Measurements from ENCODE around the gene RPTOR.
A peak's percentile ranks its signal among the peaks of the same experiment; 100 is the strongest.

Gene RPTOR

DNA sequence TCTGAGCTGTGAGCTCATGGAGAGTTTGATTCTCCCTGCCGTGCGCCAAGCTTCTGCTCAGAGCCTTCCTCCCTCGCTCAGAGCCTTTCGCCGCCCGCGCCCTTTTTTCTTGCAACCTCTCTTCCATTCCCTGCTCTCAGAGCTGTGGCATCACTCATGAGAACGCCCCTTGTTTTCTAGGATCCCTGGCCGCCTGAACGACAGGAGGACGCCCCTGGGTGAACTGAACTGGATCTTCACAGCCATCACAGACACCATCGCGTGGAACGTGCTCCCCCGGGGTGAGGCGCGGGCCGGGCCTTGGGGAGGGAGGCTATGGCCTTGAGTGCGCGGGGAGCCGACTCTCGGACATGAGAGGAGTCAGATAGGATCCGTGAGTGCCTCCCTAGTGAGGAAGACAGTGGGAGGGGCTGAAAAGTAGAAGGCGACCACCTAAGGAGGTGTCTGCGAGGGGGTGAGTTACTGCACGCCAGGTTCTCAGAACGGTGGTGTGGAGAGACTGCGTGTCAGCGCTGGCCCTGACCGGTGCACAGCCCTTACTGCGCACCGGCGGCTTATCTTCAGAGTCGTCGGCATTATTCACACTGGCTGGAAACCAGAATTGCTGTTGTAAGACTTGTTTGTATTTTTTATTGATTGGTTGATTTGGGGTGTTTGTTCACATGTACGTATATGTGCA is 277.5 kb downstream of the RPTOR start:
- DNase-seq = no peak

DNA sequence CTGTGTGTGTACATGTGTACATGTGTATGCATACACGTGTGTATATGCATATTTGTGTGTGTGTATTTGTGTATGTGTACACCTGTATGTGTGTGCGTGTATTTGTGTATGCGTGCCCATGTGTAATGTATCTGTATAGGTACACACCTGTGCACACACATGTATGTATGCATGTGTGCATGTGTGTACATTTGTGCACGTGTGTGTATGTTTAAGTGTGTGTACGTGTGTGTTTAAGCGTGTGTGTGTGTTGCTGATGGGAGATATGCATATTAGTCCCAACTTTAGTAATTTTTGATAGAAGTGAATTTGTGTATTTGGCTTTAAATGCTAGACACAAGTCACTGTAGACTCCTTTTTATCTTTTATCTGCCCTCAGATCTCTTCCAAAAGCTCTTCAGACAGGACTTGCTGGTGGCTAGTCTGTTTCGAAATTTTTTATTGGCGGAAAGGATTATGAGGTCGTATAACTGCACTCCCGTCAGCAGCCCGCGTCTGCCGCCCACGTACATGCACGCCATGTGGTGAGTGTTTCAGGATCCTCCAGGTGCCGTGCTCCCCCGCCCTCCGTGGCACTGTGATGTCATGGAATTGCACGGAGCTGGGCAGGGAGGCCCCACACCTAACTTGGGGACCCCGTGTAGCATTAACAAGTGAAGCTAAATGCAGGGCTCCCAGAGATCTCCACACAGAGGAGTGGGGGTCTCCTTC is 278.2 kb downstream of the RPTOR start:
- DNase-seq = no peak

DNA sequence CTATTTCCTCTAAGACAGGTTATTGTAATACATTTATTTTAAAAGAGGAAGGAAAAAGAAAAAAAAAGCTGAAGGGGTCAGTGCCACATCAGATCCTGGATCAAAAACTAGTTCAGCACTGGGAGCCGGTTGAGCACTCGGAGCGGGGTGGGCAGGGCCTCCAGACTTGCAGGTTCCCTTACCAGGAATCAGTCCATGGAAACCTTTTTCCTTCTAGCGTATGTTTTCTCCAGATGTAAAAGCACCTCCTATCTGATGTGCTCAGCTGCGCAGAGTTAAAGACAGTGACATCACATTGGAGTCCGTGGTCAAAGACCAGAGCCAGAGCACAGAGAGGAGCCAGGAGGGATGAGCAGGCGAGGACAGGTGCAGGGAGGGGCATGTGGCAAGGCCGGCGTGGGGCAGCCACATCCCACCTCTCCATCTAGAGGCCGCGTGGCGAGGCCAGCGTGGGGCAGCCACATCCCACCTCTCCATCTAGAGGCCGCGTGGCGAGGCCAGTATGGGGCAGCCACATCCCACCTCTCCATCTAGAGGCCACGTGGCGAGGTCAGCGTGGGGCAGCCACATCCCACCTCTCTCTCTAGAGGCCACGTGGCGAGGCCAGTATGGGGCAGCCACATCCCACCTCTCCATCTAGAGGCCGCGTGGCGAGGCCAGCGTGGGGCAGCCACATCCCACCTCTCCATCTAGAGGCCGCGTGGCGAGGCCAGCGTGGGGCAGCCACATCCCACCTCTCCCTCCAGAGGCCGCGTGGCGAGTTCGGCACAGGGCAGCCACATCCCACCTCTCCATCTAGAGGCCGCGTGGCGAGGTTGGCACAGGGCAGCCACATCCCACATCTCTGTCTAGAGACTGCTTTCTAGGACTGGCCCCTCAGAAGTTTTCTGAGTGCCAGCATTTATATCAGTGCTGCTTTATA is 280.2 kb downstream of the RPTOR start:
- DNase-seq = no peak

DNA sequence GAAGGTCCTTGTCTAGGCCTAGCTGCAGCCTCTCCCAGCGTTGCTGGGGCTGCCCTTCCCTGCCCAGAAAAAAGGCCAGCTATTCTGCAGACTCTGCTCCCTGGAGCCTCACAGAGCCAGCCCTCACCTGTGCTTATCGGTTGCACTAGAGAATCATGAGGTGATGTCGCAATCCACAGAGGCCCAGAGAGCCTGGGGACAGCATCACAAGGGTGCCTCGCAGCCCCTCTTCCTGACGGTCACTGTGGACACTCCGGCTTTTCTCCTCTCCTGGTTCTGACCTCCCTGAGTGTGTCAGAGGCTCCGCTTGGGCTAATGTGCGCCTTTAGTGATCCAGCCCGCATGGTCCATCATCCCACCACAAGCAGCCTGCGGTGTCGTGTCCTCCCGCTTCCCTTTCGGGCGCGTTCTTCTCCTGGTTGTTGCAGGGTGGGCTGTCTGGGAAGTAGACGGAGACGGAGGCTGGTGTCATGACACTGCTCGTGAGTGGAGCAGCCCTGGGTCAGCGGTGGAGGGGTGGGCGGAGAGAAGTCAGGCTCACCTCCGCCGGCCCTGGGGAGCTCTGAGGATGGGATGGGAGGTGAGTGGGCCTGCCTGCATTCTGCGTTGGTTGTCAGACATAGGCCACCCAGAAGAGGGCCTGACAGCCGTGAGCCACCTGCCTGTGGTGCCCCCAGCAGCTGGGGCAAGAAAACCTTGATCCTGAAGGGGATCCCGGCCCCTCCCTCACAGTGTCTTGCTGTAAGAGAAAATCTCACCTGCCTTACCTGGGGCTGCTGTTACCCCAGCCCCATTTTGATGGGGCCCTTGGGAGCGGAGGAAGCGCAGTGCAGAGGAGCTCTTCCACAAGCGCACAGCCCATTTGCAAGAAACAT is 281.1 kb downstream of the RPTOR start:
- DNase-seq = no peak

DNA sequence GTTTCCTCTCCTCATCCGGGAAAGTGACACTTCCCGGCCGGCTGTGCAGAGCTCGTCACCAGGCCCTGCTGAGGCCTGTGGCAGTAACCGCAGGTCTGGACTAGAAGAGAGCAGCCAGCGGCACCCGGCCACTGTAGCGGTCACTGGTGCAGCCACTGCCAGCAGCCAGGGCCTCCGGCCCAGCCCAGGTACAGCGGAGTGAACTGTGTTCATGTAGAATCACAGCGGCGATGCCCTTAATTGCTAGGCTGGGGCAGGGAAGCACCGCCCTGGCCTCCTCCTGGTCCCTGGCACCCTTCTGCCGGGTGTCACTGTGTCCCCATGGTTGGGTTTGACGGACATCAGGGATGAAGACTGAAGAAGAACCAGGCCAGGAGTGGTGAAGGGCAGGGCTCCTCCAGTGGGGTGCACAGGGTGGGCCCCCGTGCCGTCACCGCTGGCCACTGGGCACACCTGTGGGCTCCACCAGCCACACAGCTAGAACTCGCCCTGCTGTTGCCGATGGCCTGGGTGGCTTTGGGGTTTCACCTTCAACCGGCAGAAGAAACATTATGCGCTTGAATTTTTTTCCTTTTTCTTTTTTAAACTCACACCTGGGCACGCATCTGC is 281.8 kb downstream of the RPTOR start:
- no peak for DNase-seq

DNA sequence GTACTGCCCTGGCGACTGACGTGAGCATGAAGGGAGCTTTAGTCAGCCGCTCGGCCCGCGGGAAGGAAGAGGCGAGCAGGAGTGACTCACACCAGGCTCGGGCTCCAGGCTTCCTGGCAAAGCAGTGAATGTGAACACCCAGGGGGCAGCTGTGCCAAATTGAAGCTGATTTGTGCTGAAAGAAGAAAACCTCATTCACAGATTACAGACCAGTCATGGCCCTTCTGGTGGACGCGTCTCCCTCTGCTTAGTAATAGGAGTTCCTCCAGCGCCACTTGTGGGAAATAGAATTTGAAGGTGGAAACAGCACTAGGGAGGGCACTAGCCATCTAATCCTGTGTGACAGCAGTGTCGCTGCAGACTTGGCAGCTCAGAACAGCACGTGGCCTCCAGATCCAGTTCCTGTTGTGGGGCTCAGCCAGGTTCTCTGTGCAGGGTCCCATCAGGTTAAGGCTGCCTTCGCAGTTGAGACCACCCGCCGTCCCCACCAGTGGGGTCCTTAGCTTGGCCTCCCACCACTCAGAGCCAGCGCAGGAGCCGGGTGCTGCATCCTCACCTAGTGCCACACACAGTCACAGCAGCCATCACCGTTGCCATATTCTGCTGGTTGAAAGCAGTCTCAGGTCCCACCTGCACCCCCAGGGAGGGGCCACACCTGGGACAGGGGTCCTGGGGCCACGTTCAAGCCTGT is 282.5 kb downstream of the RPTOR start:
- peak in 1 of 2 donors; percentile 33 for DNase-seq

DNA sequence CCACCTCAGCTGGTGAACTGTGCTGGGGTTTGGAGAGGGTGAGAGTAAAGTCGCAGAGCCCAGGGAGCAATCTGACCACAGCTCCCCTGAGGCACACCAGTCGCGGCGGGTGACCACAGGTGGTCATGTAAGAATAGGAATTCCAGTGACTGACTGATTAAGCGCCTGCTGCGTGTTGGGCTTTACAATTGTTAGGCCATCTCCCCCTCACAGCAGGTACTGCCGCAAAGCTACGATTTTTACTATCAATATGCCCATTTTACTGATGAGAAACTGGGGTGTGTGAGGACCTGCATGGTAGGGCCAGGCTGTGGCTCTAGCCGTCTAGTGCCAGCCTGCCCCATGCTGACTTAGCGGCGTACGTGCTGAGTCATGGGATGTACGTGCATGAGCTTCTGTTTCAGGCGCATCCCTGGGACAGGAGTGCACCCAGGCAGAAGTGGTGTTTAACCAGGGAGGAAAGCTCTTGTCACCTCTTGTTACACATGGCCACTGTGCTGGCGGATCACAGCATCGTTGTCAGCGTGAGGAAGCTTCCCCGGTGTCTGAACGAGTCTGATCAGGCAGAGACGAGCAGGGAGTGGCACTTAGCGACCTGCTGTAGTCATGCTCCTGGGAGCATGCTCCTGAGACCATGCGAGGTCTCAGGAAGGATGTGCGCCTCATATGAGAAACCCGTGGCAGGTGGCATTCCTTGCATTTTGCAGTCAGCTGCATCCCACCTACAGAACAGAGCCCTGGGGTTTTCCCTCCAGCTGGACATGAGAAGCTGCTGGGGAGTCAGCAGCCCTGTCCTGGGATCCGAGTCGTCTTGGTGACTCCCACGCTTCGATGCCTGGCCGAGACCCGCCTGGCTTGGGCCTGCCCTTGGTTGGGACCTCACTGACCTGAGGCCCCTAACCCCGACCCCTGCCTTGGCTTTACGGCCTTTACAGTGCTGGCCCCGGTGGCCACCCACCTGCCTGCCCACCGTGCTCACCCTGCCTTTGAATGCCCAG is 283.3 kb downstream of the RPTOR start:
- no peak for DNase-seq

DNA sequence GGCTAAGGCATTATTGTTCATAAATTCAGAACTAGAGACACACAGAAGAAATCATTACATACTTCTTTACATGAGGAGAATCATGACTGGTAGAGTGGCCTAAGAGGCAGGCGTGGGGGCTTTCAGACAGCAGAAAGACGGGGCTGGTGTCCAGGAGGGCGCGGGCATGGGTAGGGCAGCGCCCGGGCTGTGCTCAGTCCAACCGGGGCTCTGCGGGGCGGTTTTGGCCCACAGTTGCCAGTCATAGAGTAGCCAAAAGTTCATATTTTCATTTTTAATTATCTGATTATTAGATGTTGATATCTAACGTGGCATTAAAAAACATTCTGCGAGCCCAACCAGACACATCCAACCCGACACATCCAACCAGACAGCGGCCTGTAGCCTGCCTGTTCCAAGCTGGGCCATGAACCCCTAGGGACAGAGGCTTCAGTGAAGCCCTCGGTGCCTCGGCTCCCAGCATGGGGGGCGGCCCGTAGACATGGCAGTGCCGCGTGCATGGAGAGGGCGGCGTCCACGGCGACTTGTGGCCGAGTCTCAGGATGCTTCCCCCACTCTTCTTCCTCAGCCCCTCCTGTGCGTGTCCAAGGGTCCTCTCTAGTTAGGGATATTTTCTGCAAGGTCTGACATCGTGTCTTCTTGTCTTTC is 284.7 kb downstream of the RPTOR start:
- DNase-seq = no peak

DNA sequence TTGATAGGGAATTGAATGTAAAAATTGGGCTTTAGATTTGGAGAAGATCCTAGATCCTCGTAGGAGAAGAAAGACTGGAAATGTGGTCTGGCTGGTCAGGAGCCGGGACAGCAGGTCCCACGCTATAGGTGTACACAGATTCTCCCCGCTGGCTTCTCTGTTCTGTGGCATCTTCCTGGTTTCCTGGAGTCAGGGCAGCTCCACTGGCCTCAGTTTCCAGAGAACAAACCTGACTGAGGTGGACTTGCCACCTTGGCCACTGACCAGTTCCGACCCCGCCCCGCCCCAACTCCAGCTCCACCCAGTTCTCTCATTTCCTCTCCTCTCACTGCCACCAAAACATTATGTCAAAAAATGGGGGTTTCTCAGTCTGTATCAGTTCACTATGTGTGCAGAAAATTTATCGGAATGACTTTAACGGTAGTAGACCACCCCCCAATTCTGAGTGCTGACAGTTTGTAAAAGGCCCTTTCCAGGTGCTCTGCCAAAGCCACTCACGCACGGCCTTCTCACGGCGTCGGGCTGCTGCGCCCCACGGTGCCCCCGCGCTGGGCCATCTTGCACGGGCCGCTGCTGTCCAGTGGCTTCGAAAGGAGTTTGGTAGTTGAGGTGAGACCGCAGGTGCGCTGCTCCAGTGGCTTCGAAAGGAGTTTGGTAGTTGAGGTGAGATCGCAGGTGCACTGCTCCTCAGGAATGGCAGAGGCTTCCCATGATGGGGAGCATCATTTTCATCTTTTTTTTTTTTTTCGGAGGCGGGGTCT is 285.6 kb downstream of the RPTOR start:
- no peak for DNase-seq

DNA sequence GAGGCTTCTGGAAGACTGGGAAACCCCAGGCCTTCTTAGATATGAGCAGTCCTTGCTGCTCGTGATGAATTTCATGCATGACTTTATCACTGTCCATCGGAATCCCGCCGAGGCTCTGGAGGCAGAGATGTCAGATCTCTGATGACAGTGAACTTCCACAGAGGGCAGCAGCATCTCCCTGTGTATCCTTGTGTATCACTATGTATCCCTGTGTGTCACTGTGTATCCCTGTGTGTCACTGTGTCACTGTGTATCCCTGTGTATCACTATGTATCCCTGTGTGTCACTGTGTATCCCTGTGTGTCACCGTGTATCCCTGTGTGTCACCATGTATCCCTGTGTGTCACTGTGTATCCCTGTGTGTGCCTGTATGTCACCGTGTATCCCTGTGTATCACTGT is 286.9 kb downstream of the RPTOR start:
- no peak for DNase-seq

DNA sequence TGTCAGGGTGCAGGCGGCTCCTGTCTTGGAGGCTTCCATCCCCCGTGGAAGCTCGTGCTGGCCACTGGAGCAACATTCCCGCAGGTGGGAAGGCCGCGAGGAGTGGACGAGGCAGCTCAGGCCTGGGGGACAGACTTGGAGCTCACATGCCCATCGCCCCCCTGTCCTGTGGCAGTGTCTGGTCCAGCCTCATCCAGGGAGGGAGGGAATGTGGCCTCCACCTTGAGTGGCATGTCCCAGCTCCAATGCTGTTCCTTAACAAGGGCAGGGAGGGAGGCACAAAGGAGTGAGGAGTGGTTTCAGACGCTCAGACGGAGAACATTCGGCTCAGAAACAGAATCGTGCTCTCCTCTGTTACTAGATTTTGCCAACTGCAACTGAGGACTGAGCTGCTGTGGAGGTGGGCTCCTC is 287.6 kb downstream of the RPTOR start:
- DNase-seq = no peak

DNA sequence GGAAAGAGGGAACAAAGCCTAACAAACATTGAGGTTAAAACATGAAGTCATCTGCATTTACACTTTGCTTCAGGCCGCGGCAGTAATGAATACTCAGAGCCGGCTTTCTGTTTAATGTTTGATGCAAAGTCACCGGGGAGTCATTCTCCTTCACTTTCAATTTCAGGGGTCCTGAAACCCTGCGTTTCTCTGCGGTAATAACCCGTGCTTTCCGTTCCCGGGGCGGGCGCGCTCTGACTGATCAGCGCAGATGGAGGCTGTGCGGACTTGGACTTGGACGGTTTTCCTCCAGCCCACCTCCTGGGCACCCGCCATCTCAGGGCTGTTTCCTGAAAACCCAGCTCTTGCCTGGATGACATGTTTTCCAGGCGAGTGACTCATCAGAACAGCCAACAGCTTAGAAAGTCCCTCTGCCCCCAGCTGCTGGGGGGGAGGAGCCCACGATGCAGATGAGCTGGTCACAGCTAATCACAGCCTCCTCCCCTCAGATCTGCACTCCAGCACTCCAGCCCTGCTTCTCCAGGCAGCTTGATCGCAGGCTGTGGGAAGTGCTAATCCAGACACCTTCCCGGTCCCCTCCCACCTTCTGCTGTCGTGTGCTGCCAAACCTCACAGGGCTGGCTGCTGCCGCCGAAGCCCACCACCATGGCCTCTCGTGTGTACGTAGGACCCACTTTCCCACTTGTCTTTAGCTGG is 288.4 kb downstream of the RPTOR start:
- peak; percentile 72 to 78 for DNase-seq

DNA sequence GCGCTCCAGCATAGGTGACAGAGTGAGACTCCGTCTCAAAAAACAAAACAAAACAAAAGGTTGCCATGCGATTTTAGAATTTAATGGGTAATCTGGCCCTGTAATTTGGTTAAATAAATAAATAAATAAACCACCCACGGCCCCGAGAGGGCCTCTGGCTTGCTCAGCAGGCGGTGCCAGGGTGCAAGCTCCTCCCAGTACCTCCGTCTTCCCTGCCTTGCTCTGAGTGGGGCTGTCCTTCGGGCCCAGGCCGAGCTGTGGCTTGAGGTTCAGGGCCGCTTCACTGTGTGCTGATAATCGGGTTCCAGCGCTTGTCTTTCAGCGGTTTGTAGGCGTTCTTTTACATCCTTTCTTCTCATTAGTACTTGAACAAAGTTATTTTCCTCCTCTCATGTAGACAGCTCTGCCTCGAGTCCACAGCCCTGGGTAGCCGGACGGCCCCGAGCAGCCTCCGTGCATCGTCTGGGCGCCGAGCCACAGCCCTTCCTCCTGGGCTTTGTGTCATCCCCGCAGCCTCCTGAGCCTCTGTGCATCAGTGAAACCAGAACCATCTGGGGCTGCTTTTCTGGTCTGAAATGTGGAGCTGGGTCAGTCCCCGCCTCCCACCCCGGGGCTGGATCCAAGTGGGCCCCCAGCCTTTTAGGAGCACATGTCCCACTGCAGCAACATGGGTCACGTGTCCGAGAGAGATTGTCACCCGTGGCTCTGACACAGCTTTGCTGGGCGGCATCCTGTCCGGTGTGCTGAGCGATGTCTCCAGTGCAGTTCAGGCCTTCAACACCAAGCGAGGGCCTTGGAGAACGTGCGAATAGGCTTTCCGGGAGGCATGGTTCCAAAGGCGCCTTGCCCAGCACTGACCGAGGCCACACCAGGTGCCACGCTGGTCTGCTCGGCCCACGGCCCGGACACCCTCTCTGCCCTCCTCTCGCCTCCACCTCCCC is 289.6 kb downstream of the RPTOR start:
- DNase-seq = no peak

DNA sequence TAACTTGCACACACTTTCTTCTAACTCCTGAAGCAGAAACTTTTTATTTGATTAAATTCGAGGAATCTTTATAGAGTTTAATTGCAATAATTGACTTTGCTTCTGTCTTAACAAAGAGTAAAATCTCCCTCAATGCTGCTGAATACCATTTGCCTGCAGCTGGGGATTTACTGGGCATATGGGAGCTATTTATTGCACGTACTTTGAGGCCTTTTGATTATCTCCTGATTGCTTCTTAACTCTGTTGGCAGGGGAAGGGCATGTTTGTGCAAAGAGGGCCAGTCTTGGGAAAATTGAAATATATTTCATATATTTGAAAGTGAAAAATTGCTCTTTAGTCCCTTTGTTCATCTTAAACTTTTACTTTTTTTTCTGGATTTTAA is 290.2 kb downstream of the RPTOR start:
- no peak for DNase-seq

DNA sequence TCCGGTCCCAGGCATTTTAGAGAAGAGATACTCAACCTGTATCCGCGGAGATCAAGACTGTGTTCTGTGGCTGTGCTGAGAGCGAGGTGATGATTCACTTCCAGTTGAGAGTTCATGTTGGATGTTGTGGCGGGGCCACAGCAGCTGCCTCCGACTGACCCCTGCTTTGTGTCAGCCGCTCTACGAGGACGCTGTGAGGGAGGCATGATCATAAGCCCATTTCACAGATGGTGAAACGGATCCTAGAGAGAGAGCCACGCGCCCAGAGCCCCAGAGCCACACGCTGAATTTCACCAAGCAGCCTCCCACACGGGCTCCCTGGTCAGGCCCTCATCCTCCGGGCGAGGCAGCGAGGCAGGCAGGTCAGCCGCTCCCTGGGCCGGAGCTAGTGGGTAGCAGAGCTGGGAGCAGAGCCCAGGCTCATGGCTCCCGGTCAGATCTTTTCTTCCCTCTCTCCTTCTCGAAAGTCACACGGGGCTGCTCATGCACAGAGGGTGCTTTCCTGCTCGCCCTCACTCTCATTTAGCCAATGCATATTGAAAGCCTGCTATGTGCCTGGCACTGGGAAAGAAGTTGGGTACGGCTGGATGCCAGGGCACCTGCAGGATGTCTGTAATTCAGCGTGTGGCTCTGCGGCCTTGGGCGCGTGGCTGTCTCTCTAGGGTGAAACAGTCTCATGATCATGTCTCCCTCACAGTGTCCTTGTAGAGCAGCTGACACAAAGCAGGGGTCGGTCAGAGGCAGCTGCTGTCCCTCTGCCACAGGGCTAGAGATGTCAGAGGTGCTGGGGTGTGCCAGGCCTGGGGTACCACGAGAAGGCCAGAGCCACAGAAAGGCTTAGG is 291.4 kb downstream of the RPTOR start:
- DNase-seq = no peak

DNA sequence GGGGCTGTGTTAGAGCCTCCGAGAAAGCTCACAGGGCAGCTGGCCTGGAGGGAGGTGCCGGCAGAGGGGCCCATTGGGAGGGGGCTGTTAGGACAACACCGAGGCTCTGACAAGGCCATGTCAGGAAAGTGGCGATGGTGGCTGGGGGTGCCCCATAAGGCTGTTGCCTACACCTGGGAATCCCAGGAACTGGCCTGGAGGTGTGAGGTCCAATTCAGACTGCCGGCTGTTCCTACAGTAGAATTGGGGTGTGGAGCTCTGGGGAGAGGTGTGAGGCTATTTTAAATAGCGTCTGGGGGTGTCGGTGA is 292.0 kb downstream of the RPTOR start:
- DNase-seq = no peak

Measured in CD4-positive, alpha-beta T cell treated with Interleukin-1 beta for 1 hour (primary cell).